Natural killer cell (primary cell): Measurements from ENCODE around the gene CCR1. TPM values are rescaled to one million over a fixed set of nuclear protein-coding genes. Genes with fewer than 3 reads are reported as not detected.
A peak's percentile ranks its signal among the peaks of the same experiment; 100 is the strongest.

Experiments
- ATAC-seq, 3 donors: fragments of 150-1000 bp in 2 of 3; fragments of 200-7000 bp in 1 of 3; cut with Tn5 transposase; 1 replicate in 1 of 3; 2 replicates in 2 of 3; pipeline ENCODE4 v1.10.0; 2021; ENCODE audit warnings: mild to moderate bottlenecking in 2 of 3, moderate library complexity in 2 of 3
- DNase-seq, 2 donors: peaks; one replicate each; pipeline versions ENCODE4 v3.0.0 to v3.0.0-alpha.2; 2013 to 2021; ENCODE audit warnings: mixed read lengths in 1 of 2
- H3K27ac ChIP-seq: one replicate; pipeline ENCODE4 v1.5.1; 2013; ENCODE audit warnings: mild to moderate bottlenecking, low read length
- H3K27me3 ChIP-seq: one replicate; pipeline ENCODE4 v1.6.1; 2013; ENCODE audit warnings: low read length; ENCODE audit not compliant: control insufficient read depth, insufficient read depth
- H3K36me3 ChIP-seq: one replicate; pipeline ENCODE4 v1.6.1; 2013; ENCODE audit warnings: low read length; ENCODE audit not compliant: control insufficient read depth, insufficient read depth
- H3K4me1 ChIP-seq: one replicate; pipeline ENCODE4 v1.6.1; 2013; ENCODE audit warnings: low read length; ENCODE audit not compliant: control insufficient read depth, insufficient read depth
- H3K4me3 ChIP-seq: one replicate; pipeline ENCODE4 v1.5.1; 2013; ENCODE audit warnings: low read length
- H3K9me3 ChIP-seq: one replicate; pipeline ENCODE4 v1.6.1; 2013; ENCODE audit warnings: low read length; ENCODE audit not compliant: control insufficient read depth, insufficient read depth
- H3K27ac Mint-ChIP-seq, 2 donors: one replicate each; pipeline ENCODE4 v1.8.0; 2022; ENCODE audit warnings: mild to moderate bottlenecking in 2 of 2, mixed read lengths in 2 of 2, moderate library complexity in 1 of 2
- H3K27me3 Mint-ChIP-seq, 2 donors: one replicate each; pipeline ENCODE4 v1.8.0; 2022; ENCODE audit warnings: low read depth in 2 of 2, mixed read lengths in 2 of 2
- H3K36me3 Mint-ChIP-seq: one replicate; pipeline ENCODE4 v1.8.0; 2022; ENCODE audit warnings: mixed read lengths
- H3K4me1 Mint-ChIP-seq, 2 donors: one replicate each; pipeline ENCODE4 v1.8.0; 2022; ENCODE audit warnings: mixed read lengths in 2 of 2
- H3K4me3 Mint-ChIP-seq: one replicate; pipeline ENCODE4 v1.8.0; 2022; ENCODE audit warnings: mild to moderate bottlenecking, moderate library complexity, mixed read lengths
- H3K9me3 Mint-ChIP-seq, 2 donors: one replicate each; pipeline ENCODE4 v1.8.0; 2022; ENCODE audit warnings: mixed read lengths in 2 of 2
- CTCF ChIP-seq: fragments of 200-600 bp; IDR thresholded peaks from one replicate; pipeline ENCODE4 v1.8.0; 2022; ENCODE audit warnings: antibody characterized with exemption
- WGBS: methylation state at CpG from one replicate; pipeline ENCODE4 v1.1.7; 2013; ENCODE audit warnings: missing lambda C conversion rate; ENCODE audit not compliant: insufficient coverage; 5-methylcytosine and 5-hydroxymethylcytosine counted together
- intact Hi-C: fragments of 100-400 bp; cut with micrococcal nuclease; formaldehyde crosslinking; loops from one replicate; pipeline ENCODE4 v1.14.2; 2022
- total RNA-seq, 4 donors: library from RNA; stranded (reverse); fragments of 120-200 nt in 1 of 4; gene quantifications; one replicate each; pipeline versions ENCODE4 v1.2.3 to v1.2.4, GENCODE V29; 2013 to 2022

The CCR1 gene
- total RNA-seq, 3 donors from 2014 or later (not counting 1 experiment from before 2014, with no cell fraction given), result 2.1 to 26.0 (median 3.8) TPM

- Mint-ChIP-seq H3K4me3 (peak overlapping the region; percentile 35), H3K36me3 (no peaks in the 10 kb centered on the region), H3K9me3 (no peaks in the 10 kb centered on the region), H3K4me1 (peaks cover 36 to 50% of the 10 kb centered on the region in 2 donors), H3K27me3 (no peaks in the 10 kb centered on the region), H3K27ac (no peak overlapping the region)
- Histone ChIP-seq H3K4me1 (peaks cover 17% of the 10 kb centered on the region), H3K36me3 (no peaks in the 10 kb centered on the region), H3K4me3 (no peak overlapping the region), H3K27ac (no peak overlapping the region), H3K9me3 (no peaks in the 10 kb centered on the region), H3K27me3 (no peaks in the 10 kb centered on the region)
- no peak for TF ChIP-seq CTCF
- ATAC-seq, result no peak
- no peak for DNase-seq
- intact Hi-C loops, result no loop called here
- 82% methylated on average over 4 of the region's 4 CpGs for WGBS
Observed at GRCh38 chr3:46238386-46238785, 30.3 kb upstream of the CCR1 start.

- Histone ChIP-seq H3K9me3 (no peaks in the 10 kb centered on the region), H3K36me3 (no peaks in the 10 kb centered on the region), H3K4me3 (no peak overlapping the region), H3K27me3 (no peaks in the 10 kb centered on the region), H3K4me1 (peaks cover 17% of the 10 kb centered on the region), H3K27ac (no peak overlapping the region)
- Mint-ChIP-seq H3K9me3 (no peaks in the 10 kb centered on the region), H3K36me3 (no peaks in the 10 kb centered on the region), H3K4me3 (peak overlapping the region; percentile 64), H3K27ac (peak overlapping the region; percentile 0 to 72), H3K4me1 (peaks cover 36 to 45% of the 10 kb centered on the region in 2 donors), H3K27me3 (no peaks in the 10 kb centered on the region)
- peak; percentile 90 to 92 (median 91) for ATAC-seq
- WGBS, result 31% methylated on average over 5 of the region's 5 CpGs
- peak; percentile 22 to 27 for DNase-seq
- TF ChIP-seq CTCF, result no peak
- intact Hi-C loops, result no loop called here
Observed at GRCh38 chr3:46236294-46237054, 28.4 kb upstream of the CCR1 start.

GRCh38 chr3:46235425-46235824, 27.3 kb upstream of the CCR1 start:
- H3K27ac Mint-ChIP-seq, result no peak overlapping the region
- no peaks in the 10 kb centered on the region for H3K36me3 Mint-ChIP-seq

More at GRCh38 chr3:46235425-46235824, 27.3 kb upstream of the CCR1 start:
- peaks cover 17% of the 10 kb centered on the region for H3K4me1 ChIP-seq
- H3K4me3 Mint-ChIP-seq, result no peak overlapping the region
- intact Hi-C loops, result no loop called here
- no peaks in the 10 kb centered on the region for H3K9me3 ChIP-seq
- no peaks in the 10 kb centered on the region for H3K9me3 Mint-ChIP-seq
- H3K4me1 Mint-ChIP-seq, result peaks cover 36 to 44% of the 10 kb centered on the region in 2 donors
- ATAC-seq, result no peak
- WGBS, result 95% methylated on average over 2 of the region's 2 CpGs
- H3K4me3 ChIP-seq, result no peak overlapping the region
- H3K27ac ChIP-seq, result no peak overlapping the region
- DNase-seq, result no peak
- no peaks in the 10 kb centered on the region for H3K27me3 ChIP-seq
- H3K27me3 Mint-ChIP-seq, result no peaks in the 10 kb centered on the region
- H3K36me3 ChIP-seq, result no peaks in the 10 kb centered on the region
- TF ChIP-seq CTCF, result no peak
